ENCODE data around the gene FAM107A.

The FAM107A gene

DNA sequence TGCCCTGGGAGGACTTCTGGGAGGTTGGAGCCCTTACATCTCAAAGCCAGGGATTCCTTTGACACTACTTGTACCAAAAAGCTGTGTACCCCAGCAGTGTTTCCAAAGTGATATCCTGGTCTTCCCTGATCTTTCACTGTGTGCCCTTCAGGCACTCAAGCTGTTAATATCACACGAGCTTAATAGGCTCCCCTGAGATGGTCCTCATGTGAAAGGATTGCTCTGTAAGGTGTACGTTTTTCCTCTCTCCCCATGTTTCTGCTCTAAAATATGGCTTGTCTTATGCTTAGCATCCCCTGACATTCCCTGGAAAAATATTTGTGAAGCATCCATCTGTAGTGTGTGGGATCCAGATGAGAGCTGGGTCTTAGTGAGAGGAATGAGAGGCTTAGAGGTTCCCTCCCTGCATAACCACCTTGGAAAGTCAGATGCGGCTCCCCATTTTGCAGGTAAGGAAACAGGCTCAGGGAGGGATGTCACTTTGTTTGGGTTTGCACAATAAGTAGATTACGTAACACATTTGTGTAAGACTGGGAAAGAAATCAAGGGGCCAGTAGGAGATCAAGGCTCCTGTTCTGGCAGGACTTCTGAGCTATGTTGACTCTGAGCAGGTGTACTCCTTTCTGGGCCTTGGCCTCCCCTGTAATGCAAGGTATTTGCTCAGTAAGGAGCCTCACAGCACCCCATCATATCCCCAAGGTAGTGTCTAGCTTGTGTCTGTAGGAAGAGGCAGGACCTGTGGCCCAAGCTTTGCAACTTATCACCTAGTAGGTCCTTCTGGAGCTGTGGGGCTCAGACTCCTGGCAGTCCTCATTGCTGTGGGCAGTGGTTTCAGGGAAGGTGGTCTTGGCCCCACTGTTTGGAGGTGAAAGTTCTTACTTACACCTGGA is 39.5 kb downstream of the FAM107A start:
- in situ Hi-C loops (cut with MboI; ENCODE audit: low sequenced_read_pairs), result loop anchor here (25.0 kb wide), 1 partner anchor 225 kb away; the partner anchor contains the start of genes HTD2 and RPP14

DNA sequence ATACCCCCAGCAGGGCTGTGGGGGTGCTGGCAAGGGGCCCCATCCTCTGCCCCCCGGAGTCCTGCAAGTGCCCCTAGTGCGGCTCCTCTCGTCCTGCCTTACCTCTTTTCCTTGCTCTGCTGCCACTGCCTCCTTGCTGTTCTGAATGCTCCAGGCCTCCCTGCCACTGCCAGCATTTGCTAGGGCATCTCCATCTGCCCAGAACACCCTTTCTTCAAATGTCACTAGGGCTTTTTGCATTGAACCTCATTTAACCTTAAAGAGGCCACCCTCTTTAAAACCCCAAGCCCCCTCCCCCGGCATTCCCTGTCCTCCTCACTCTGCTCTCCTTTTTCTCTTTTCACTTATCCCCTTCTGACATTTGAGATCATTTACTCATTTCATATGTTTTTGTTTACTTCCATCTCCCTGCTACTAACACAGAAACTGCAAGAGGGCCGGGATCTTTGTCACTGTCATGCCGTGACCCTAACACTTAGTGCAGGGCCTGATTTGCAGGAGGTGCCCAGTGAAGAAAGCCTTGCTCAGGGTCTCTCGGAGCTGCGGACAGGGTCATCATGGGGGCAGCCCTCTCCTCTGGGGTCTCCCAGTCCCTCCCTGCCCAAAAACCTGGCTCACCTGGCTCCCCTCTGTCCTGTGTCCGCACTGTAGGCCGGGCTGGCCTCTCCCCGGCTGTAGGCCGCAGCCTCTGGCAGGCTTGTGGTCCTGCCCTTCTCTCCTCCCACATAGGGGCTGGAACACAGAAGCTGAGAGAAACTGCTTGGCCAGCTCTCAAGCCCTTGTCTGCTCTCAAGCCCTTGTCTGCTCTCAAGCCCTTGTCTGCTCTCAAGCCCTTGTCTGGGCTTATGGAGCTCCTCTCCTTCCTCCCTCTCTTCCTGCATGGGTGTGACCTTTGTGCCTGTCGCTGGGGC is 40.4 kb downstream of the FAM107A start, which contains the start of gene ACOX2:
Gene ACOX2, minus strand, starts transcription at position 690 of the 911 bp plus-strand sequence. CDS start 2,084 bp downstream, outside the sequence.
- in situ Hi-C loops (cut with MboI; ENCODE audit: low sequenced_read_pairs), result loop anchor here (25.0 kb wide), 1 partner anchor 224 kb away; the partner anchor contains the start of genes HTD2 and RPP14

DNA sequence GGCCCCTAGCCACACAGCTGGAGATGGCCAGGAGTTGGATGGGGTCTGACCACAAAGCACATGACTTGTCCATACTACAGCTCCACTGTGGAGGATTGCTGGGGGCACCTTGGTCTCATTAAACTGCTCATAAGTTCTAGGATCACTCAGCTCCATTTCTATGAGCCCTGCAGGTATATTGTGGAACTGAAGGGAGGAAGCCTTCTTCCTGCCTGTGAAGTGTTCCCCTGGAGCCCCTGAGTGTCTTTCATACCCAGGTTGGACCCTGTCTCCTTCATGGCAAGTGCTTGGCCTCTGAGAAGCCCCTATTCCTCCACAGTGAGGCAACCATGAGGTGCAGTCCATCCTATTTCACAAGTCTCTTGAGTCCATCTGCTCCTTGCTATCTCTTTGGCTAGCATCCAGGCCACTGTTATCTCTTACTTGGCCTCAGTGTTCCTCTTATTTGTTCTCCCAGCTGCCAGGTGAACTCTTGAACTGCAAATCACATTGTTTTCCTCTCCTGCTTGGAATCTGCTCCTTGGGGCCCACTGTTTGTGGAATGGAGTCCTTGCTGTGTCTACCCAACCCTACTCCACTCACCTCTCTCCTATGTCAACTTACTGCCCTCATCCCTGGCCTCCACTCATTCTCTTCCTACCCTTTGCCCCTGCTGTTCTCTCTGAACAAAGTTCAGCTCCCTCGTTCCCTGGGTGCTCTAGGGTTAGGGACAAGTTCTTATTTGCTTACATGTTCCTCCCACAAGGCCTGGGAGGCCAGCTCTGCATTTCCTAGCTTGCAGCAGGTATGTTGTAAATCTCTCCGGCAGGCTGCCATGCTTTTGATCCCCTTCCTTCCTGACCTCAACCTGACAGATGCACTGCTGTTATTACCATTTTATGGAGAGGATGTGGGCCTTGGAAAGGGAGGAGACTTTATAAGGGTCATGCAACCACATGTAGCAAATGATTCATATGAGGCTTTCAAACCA is 41.4 kb downstream of the FAM107A start:
- in situ Hi-C loops (cut with MboI; ENCODE audit: low sequenced_read_pairs), result loop anchor here (25.0 kb wide), 1 partner anchor 224 kb away; the partner anchor contains the start of genes HTD2 and RPP14

DNA sequence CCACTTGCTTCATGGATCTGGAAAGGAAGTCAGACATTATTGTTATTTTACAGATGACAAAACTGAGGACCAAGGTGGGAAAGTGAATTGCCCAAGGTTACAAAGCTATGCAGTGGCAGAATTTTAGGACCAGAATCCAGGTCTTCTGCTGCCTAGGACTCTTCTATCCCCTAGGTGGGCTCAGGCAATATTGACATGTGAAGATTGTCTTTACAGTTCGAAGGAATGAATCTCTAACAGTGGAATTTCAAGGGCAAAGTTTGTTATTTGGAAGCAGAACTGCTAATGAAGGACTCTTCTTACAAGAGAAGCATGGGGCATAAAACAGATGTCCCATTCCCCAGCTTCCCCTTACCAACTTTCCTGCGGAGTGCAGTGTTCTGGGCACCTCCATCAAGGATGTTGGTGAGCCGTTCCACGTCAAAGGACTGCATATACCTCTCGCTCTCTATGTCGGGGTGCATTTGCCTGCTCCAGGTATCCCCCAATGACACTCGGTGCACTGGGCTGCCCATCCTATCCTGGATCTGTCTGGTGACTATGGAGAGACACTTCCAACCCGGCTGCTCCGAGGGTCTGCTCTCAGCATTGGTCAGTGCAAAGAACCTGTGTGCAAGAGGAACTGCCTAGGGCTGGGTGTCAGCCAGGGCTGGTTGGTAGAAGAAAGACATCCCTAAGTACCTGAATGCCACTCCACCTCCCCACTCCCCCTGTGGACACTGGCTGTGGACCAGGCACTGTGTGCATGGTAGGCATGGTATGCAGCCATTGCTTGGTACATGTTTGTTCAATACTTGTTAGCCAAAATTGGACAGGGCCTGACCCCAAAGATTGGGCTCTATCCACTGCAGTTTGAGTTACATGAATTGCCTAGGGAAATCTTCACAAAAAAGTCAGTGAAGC is 42.3 kb downstream of the FAM107A start:
- in situ Hi-C loops (cut with MboI; ENCODE audit: low sequenced_read_pairs), result loop anchor here (25.0 kb wide), 1 partner anchor 223 kb away; the partner anchor contains the start of genes HTD2 and RPP14

DNA sequence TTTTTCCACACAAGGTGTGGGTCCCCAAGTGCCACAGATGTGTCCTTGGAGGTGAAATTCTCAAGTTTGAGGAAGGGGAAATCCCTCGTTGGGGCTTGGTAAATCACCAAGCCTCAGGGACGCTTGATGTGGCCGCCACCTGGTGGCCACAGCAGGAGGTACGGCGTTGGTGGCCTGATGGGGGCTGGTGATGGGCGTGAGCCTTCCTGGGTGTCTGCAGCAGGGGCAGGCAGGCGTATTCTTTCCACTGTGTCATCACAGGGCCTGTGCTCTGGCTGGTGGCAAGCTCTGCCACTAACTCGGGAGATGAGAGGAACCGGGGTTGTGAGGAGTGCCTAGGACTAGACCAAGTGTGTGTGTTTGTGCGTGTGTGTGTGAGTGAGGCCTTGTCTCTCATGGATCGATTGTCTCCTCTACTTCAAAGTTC is 44.4 kb downstream of the FAM107A start:
- in situ Hi-C loops (cut with MboI; ENCODE audit: low sequenced_read_pairs), result loop anchor here (25.0 kb wide), 1 partner anchor 221 kb away; the partner anchor contains the start of genes HTD2 and RPP14

DNA sequence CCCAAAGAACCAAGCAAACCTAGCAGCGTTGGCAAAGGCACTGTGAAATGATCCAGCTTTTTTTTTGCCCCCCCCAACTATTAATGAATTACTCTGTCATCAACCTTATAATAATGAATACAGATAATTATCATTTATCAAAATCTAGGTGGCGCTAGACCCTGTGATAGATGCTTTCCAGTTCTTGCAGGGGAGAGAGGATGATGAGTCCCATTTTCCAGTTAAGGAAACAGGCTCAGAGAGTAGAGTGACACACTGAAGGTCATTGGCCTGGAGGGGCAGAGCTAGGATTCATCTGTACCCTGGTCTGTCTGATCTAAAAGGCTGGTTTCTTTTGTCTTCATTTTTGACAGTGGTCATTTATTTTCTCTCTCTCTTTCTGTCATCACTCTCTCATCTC is 45.2 kb downstream of the FAM107A start:
- in situ Hi-C loops (cut with MboI; ENCODE audit: low sequenced_read_pairs), result loop anchor here (25.0 kb wide), 1 partner anchor 220 kb away; the partner anchor contains the start of genes HTD2 and RPP14

DNA sequence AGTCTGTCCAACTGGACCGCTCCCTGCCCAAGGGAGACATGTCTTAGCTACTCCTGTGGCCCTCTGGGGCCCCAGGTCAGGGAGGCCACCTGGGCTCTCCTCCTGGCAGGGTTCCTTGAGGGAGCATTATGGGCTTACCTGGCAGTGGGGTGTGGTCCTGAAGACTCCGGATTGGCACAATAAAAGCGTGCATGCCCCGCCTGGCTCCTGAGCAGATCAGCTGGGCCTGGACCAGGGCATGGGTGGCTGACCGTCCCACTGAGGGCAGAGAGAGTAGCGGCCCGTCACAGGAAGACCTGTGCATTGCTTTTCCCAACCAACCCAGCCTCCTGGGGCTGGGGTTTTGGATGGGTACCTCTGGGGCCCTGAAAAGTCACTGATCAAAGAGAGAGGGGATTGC is 45.6 kb downstream of the FAM107A start:
- in situ Hi-C loops (cut with MboI; ENCODE audit: low sequenced_read_pairs), result loop anchor here (25.0 kb wide), 1 partner anchor 219 kb away; the partner anchor contains the start of genes HTD2 and RPP14

DNA sequence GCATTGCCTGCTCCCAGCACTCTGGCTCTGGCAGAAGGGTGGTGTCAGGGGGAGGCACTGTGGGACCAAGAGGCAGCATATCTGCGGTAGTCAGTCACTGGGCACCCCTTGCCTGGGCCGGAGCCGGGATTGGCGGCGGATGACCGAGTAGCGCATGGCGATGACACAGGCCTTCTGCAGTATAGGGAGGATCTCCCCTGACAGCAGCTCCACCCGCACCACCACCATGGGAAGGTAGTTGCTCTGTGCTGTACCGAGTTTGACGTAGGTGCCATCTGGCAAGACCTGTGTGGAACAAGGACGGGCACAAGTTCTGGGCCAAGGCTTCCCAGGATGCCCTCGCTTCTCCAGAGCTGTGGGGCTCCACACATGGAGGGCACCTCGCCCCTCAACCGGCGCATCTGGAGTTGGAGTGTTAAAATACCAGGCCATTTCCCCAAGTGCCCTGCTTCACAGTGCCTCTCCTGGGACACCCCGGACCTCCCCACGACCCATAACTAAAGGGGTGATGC is 46.8 kb downstream of the FAM107A start:
- in situ Hi-C loops (cut with MboI; ENCODE audit: low sequenced_read_pairs), result loop anchor here (25.0 kb wide), 1 partner anchor 218 kb away; the partner anchor contains the start of genes HTD2 and RPP14

DNA sequence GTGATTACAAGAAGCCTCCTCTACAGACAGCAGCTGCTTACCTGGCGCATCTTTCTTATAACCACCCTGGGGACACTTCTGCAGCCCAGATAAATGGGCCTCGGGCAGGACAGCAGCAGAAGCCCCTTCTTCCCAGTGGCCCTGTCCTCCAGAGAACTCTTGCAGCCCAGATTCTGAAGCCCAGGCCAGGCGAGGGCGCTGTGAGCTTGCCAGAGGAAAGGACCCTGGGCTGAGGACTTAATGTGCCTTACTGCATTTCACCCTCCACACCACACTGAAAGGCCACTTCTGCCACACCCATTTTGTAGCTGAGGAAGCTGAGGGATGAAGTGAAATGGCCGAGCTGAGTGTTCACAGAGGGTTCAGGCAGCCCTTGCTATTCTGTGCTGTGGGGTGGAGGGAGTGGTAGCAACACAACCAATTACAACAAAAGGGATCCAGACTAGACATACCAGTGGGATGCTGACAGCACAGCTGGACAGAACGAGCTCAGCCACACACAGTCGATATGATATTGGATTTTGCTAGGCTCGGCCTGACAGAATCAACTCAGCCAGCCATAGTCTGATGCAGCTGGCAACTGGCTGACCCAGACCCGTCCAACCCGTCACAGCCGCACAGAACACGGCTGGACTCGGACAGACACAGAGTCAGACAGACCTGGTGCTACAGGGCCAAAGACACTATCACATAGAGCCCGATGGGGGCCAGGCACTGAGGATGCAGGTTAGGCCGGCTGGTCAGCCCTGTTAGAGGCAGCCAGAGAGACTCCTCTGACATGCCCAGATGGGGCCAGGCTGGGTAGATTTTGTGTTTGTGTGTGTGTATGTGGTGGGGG is 47.5 kb downstream of the FAM107A start:
- in situ Hi-C loops (cut with MboI; ENCODE audit: low sequenced_read_pairs), result loop anchor here (25.0 kb wide), 1 partner anchor 217 kb away; the partner anchor contains the start of genes HTD2 and RPP14

DNA sequence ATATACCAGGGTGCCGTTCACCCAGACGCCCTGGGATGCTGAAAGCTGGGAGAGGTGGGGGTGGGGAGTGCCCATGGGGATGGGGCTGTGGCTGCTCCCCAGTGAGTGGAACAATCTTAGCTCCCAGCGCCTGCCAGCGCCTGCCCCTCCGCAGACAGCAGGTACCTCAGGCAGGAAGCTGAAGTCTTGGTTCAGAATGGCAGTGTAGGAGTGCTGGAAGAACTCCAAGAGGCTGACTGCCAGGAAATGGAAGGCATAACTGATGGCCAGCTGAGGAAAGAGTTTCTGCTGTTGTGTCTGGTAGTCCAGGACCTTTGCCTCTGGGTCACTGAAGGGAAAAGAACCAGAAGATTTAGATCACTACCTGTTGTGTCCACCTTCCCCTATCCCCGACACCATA is 48.6 kb downstream of the FAM107A start:
- in situ Hi-C loops (cut with MboI; ENCODE audit: low sequenced_read_pairs), result loop anchor here (25.0 kb wide), 1 partner anchor 216 kb away; the partner anchor contains the start of genes HTD2 and RPP14

DNA sequence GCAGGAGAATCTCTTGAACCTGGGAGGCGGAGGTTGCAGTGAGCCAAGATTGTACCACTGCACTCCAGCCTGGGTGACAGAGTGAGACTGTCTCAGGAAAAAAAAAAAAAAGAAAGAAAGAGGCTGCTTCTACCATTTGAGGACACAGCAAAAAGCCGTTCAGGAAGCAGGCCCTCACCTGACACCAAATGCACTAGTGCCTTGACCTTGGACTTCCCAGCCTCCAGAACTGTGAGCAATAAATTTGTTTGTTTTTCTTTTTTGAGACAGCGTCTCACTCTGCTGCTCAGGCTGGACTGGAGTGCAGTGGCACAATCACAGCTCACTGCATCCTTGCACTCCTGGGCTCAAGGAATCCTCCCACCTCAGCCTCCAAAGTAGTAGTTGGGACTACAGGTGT is 49.8 kb downstream of the FAM107A start:
- in situ Hi-C loops (cut with MboI; ENCODE audit: low sequenced_read_pairs), result loop anchor here (25.0 kb wide), 1 partner anchor 215 kb away; the partner anchor contains the start of genes HTD2 and RPP14

DNA sequence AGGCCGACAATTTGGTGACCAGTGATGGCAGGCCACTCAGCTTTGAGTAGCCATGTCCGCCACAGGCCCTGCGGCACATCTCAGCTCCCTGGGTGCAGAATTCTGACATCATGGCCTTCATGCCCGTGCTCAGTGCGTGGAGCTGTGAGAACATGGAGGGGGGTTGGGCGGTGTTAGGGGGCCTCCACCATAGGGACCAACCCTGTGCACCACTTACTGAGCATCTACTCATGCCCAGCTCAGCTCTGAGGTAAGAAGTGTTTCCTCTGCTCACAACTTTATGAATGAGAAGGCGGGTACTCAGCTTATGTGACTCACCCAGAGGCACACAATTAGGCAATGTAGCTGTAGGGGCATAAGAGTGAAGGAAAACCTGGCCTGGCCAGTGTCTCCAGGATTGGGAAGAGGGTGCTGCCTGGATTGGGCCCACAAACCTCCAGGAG is 50.7 kb downstream of the FAM107A start:
- in situ Hi-C loops (cut with MboI; ENCODE audit: low sequenced_read_pairs), result loop anchor here (25.0 kb wide), 1 partner anchor 214 kb away; the partner anchor contains the start of genes HTD2 and RPP14

DNA sequence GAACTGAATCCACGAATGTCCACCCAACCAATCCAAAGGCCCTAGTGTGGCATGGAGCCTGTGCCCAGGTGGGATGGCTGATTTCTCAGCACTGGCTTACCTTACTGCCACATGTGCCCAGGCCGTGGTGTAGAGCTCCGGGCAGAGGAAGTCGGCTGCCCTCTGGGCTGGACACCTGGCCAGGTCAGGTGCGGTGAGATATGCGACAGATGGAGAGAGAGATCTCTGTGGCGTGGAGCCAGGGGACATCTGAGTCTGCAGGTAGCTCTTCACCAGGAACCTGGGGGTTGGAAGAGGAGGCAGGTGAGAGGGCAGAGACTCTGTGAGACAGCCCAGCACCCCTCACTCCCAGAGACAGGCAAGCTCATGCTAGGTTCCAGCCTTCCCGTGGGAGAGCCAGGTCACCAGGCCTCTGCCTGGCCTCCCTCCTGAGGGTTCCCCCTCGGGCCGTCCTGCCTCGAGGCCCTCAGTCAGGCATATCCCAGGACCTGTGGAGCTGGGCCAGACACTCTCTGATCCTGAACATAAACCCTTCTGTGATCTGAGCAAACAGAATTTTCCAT is 52.8 kb downstream of the FAM107A start:
- in situ Hi-C loops (cut with MboI; ENCODE audit: low sequenced_read_pairs), result no loop called here

DNA sequence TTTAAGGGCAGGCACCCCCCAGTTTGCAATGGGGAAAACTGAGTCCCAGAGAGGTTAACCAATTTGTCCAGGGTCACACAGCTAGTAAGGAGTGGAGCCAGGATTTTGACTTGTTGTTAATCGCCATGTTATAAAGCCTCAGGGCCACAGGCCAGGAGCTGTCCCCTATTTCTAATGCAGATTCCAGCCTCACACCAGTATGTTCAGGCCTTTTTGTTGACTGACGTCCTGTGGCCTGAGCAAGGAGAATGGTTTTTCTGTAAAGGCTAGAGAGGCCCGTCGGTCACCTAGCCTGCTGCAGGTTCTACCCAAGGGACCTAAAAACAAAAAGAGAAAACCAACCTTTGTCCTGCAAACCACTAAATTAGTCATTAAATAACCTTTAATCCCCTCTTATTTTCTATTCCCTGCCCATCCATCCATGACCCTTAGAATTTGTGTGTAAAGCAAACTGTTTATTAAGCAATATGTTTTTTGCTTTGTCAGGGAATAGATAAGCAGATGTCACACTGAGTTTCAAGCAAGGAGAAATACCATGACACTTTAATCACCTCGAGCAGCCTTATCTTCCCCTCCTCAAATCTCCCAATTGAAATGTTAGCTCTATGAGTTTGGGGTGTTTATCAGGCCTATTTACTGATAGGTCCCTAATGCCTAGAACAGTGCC is 54.3 kb downstream of the FAM107A start:
- in situ Hi-C loops (cut with MboI; ENCODE audit: low sequenced_read_pairs), result no loop called here

DNA sequence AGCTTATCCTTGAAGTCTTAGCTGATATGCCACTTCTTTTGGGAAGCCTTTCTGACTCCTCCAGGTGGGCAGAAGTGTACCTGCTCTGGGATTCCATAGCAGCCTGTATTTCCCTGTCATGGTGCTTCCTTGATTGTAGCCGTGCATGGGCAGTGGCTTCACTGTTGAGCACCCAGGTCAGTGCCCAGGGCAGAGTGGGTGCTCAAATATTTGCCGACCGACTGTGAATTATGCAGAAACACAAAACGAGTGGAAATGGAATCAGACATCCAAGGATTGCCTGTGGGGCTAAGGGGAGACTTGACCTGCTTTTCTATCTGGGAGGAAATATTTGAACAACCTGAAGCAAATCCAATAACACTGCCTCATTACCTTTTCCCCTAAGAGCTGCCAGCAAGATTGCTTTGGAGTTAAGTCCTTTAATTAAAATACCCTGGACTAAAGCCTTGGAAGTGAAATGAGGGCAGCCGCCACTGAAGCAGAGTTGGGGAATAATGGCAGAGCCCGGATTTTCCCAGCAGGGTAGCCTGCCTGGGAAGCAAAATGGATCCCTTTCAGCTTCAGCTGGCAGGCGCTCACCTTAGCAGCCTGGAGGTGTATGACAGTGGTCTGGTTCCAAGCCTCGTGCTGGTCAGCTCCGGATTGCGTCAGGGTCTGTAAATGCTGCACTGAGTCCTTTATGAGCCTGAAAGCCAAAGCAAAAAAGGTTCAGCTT is 55.1 kb downstream of the FAM107A start:
- in situ Hi-C loops (cut with MboI; ENCODE audit: low sequenced_read_pairs), result no loop called here

DNA sequence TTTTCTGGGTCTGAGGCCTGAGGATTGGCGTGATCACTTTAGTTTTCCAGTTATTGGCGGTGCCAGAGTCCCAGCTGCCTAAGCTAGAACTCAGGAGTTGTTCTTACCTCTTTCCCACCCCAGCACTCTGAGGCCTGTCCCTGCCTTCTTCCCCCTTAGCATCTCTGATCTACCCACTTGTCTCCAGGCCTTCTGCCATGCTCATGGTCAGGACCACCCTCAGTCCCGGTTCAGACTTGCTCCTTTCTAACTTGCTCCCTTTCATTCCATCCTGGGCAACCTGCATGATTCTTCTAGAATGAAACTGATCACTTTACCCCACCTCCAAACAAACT is 55.9 kb downstream of the FAM107A start:
- in situ Hi-C loops (cut with MboI; ENCODE audit: low sequenced_read_pairs), result no loop called here
